GM19035 (cell line): ENCODE measurements around the gene PRSS36.
"Not testable (repeated sequence)": the region's sequence is repeated elsewhere in the genome, so short reads cannot be mapped to it uniquely, and the experiment has no call there.

Experiments
- ATAC-seq: cut with Tn5 transposase; IDR thresholded peaks from one replicate; pipeline ENCODE4 v1.9.1; 2021; ENCODE audit not compliant: unreplicated experiment

PRSS36 gene

GRCh38 chr16:31184888-31185287 is 35.0 kb upstream of the PRSS36 start:
- no peak for ATAC-seq

GRCh38 chr16:31183432-31184428 is 33.9 kb upstream of the PRSS36 start:
- ATAC-seq, result no peak

- ATAC-seq, result no peak
These were observed 32.5 kb upstream of the PRSS36 start for GRCh38 chr16:31182391-31182790.

GRCh38 chr16:31181102-31181830 is 31.4 kb upstream of the PRSS36 start:
- ATAC-seq, result no peak

- ATAC-seq, result peak; percentile 60
These were observed 30.0 kb upstream of the PRSS36 start, which contains the start of gene FUS for GRCh38 chr16:31179747-31180459. Gene FUS, plus strand, starts transcription at chr16:31180139. Its CDS starts 76 bp downstream, at chr16:31180215.

GRCh38 chr16:31179219-31179746 is 29.4 kb upstream of the PRSS36 start:
- ATAC-seq, result peak; percentile 4

- no peak for ATAC-seq
These were observed 27.3 kb upstream of the PRSS36 start for GRCh38 chr16:31177136-31177535.

- not testable (repeated sequence) for ATAC-seq
These were observed 20.2 kb upstream of the PRSS36 start for GRCh38 chr16:31170048-31170447.

- no peak for ATAC-seq
These were observed 19.0 kb upstream of the PRSS36 start for GRCh38 chr16:31168848-31169247.

- no peak for ATAC-seq
These were observed 17.4 kb upstream of the PRSS36 start for GRCh38 chr16:31167315-31167714.

GRCh38 chr16:31157136-31157535 is 7.3 kb upstream of the PRSS36 start:
- ATAC-seq, result no peak

- ATAC-seq, result not testable (repeated sequence)
These were observed 1.1 kb upstream of the PRSS36 start for GRCh38 chr16:31150976-31151375.

- no peak for ATAC-seq
These were observed 534 bp downstream of the PRSS36 start for GRCh38 chr16:31149332-31149731.

- no peak for ATAC-seq
These were observed 970 bp downstream of the PRSS36 start for GRCh38 chr16:31148896-31149295.

- no peak for ATAC-seq
These were observed 1.6 kb downstream of the PRSS36 start for GRCh38 chr16:31148281-31148728.

- ATAC-seq, result no peak
These were observed 2.3 kb downstream of the PRSS36 start for GRCh38 chr16:31147574-31147973.

GRCh38 chr16:31145398-31145990 is 4.4 kb downstream of the PRSS36 start:
- no peak for ATAC-seq

- ATAC-seq, result not testable (repeated sequence)
These were observed 5.4 kb downstream of the PRSS36 start for GRCh38 chr16:31144418-31144817.

- ATAC-seq, result no peak
These were observed 6.1 kb downstream of the PRSS36 start for GRCh38 chr16:31143694-31144148.

- ATAC-seq, result no peak
These were observed 6.7 kb downstream of the PRSS36 start for GRCh38 chr16:31143011-31143693.
